ENCODE results near the gene ZCCHC14.
"Not testable (repeated sequence)": the region's sequence is repeated elsewhere in the genome, so short reads cannot be mapped to it uniquely, and the experiment has no call there.

ZCCHC14 gene

GRCh38 chr16:87491522-87492290, 1.1 kb downstream of the ZCCHC14 start:
- TF ChIP-seq CTCF (IDR thresholded peaks at IDR 0.05; ENCODE audit: insufficient read depth, low read length, poor library complexity, severe bottlenecking), result no peak
- TF ChIP-seq EZH2phosphoT487 (conservative IDR thresholded peaks at IDR 0.05; ENCODE audit: low read length), result no peak
- Histone ChIP-seq H3K4me2 (ENCODE audit: low read depth, low read length, poor library complexity, severe bottlenecking) (no peak overlapping the region), H3K9ac (ENCODE audit: low read length) (no peak overlapping the region), H2AFZ (ENCODE audit: low read depth, low read length, severe bottlenecking) (no peak overlapping the region), H3K79me2 (ENCODE audit: insufficient read depth, low read length) (no peaks in the 10 kb centered on the region), H3K27ac (ENCODE audit: low read depth, low read length) (no peak overlapping the region), H4K20me1 (ENCODE audit: low read depth, low read length) (no peaks in the 10 kb centered on the region), H3K4me3 (ENCODE audit: insufficient read depth, low read length, poor library complexity, severe bottlenecking) (no peak overlapping the region), H3K9me2 (replicated peaks; ENCODE audit: insufficient read depth, low read length) (no peaks in the 10 kb centered on the region), H3K27me3 (ENCODE audit: low read length) (no peaks in the 10 kb centered on the region), H3F3A (ENCODE audit: insufficient read depth) (no peaks in the 10 kb centered on the region), H3K36me3 (ENCODE audit: low read length) (no peaks in the 10 kb centered on the region), H3K9me3 (ENCODE audit: insufficient read depth, low read length) (no peaks in the 10 kb centered on the region)

- not testable (repeated sequence) for H3K4me2 ChIP-seq (ENCODE audit: low read depth, low read length, poor library complexity, severe bottlenecking); H3F3A ChIP-seq (ENCODE audit: insufficient read depth); H3K4me3 ChIP-seq (ENCODE audit: insufficient read depth, low read length, poor library complexity, severe bottlenecking); H3K27me3 ChIP-seq (ENCODE audit: low read length); H2AFZ ChIP-seq (ENCODE audit: low read depth, low read length, severe bottlenecking); H3K79me2 ChIP-seq (ENCODE audit: insufficient read depth, low read length); H3K36me3 ChIP-seq (ENCODE audit: low read length); H3K9me2 ChIP-seq (replicated peaks; ENCODE audit: insufficient read depth, low read length); H4K20me1 ChIP-seq (ENCODE audit: low read depth, low read length); H3K27ac ChIP-seq (ENCODE audit: low read depth, low read length); H3K9ac ChIP-seq (ENCODE audit: low read length); H3K9me3 ChIP-seq (ENCODE audit: insufficient read depth, low read length)
These were observed 1.9 kb downstream of the ZCCHC14 start for GRCh38 chr16:87490799-87491521.

GRCh38 chr16:87490096-87490798, 2.6 kb downstream of the ZCCHC14 start:
- Histone ChIP-seq H3K79me2 (ENCODE audit: insufficient read depth, low read length) (no peaks in the 10 kb centered on the region), H3K4me2 (ENCODE audit: low read depth, low read length, poor library complexity, severe bottlenecking) (no peak overlapping the region)

More at GRCh38 chr16:87490096-87490798, 2.6 kb downstream of the ZCCHC14 start:
- Histone ChIP-seq H3K9me3 (ENCODE audit: insufficient read depth, low read length) (no peaks in the 10 kb centered on the region), H3K27ac (ENCODE audit: low read depth, low read length) (no peak overlapping the region), H4K20me1 (ENCODE audit: low read depth, low read length) (no peaks in the 10 kb centered on the region), H3K36me3 (ENCODE audit: low read length) (no peaks in the 10 kb centered on the region), H3K4me3 (ENCODE audit: insufficient read depth, low read length, poor library complexity, severe bottlenecking) (no peak overlapping the region), H3K9me2 (replicated peaks; ENCODE audit: insufficient read depth, low read length) (no peaks in the 10 kb centered on the region), H3K9ac (ENCODE audit: low read length) (no peak overlapping the region), H3F3A (ENCODE audit: insufficient read depth) (no peaks in the 10 kb centered on the region), H2AFZ (ENCODE audit: low read depth, low read length, severe bottlenecking) (no peak overlapping the region), H3K27me3 (ENCODE audit: low read length) (no peaks in the 10 kb centered on the region)
- TF ChIP-seq CTCF (IDR thresholded peaks at IDR 0.05; ENCODE audit: insufficient read depth, low read length, poor library complexity, severe bottlenecking), result no peak
- TF ChIP-seq EZH2phosphoT487 (conservative IDR thresholded peaks at IDR 0.05; ENCODE audit: low read length), result no peak
